ENCODE data around the gene EZR.

DNA sequence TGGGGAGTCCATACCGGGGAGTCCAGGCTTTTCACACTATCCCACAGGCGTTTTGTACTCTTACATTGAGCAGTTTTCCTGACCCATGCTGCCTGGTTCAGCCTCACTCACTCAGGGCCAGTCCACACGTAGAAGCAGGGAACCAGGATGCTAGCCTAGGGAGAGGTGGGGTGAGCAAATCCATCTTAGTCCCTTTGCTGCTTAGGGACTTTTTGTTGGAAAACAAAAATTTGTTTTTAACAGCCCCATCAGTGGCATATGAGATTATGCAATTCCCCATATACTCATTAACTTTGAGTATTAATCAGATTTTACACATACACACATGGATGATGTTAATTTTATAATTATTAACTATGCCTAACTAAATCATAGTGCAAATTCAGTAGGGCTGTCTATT, 84.2 kb downstream of the EZR start:
- TF ChIP-seq CTCF (IDR thresholded peaks at IDR 0.05): no peak
- TF ChIP-seq POLR2A (IDR thresholded peaks at IDR 0.05): no peak

Measured in esophagus squamous epithelium (tissue), 4 donors.